Panc1 (cell line): ENCODE data around the gene EDRF1. TPM values are rescaled to one million over a fixed set of nuclear protein-coding genes. Genes with fewer than 3 reads are reported as not detected.

Experiments used
- ATAC-seq: fragments of 200-7000 bp; cut with Tn5 transposase; 2 replicates; pipeline ENCODE4 v1.9.1; 2020; ENCODE audit warnings: mild to moderate bottlenecking, moderate library complexity
- BruUV-seq: library from RNA; stranded (reverse); fragments of 400-500 nt; replicated peaks from 2 replicates; lab custom pipeline; 2021; lab: Mats Ljungman, UMichigan
- CTCF ChIA-PET: fragments of 300-600 bp; sonication (Branson Sonifier 250); formaldehyde crosslinking; loops from one replicate; lab custom pipeline; 2022; ENCODE audit warnings: antibody characterized with exemption; lab: Charles Lee
- POLR2A ChIA-PET: fragments of 300-600 bp; sonication (Branson Sonifier 250); formaldehyde crosslinking; loops from one replicate; lab custom pipeline; 2022; ENCODE audit warnings: antibody characterized with exemption; lab: Charles Lee
- DNase-seq: peaks from one replicate; pipeline ENCODE4 v3.0.0-alpha.2; 2010; ENCODE audit warnings: low read depth, low spot score
- H3K27ac ChIP-seq: 2 replicates; pipeline ENCODE4 v1.5.1; 2011; ENCODE audit warnings: mild to moderate bottlenecking, low read length, inconsistent platforms
- H3K27me3 ChIP-seq: fragments of 200-500 bp; sonication (Bioruptor generic); 2 replicates; pipeline ENCODE4 v1.6.0; 2014; ENCODE audit warnings: low read length, inconsistent platforms; ENCODE audit not compliant: control insufficient read depth, insufficient read depth
- H3K36me3 ChIP-seq: fragments of 200-500 bp; sonication (Bioruptor generic); 2 replicates; pipeline ENCODE4 v1.5.1; 2014; ENCODE audit warnings: inconsistent platforms, mild to moderate bottlenecking, low read length, moderate library complexity; ENCODE audit not compliant: control insufficient read depth, insufficient read depth
- H3K4me1 ChIP-seq: 2 replicates; pipeline ENCODE4 v1.5.1; 2011; ENCODE audit warnings: inconsistent platforms, mild to moderate bottlenecking, low read length, moderate library complexity; ENCODE audit not compliant: control insufficient read depth, insufficient read depth
- H3K4me3 ChIP-seq, 2 experiments: 2 replicates each; pipeline ENCODE4 v1.5.1; 2011 to 2012; ENCODE audit warnings: low read depth in 2 of 2, low read length in 2 of 2, mild to moderate bottlenecking in 2 of 2, inconsistent platforms in 1 of 2, moderate library complexity in 1 of 2
- H3K9me3 ChIP-seq: fragments of 200-500 bp; sonication (Bioruptor generic); 2 replicates; pipeline ENCODE4 v1.5.1; 2014; ENCODE audit warnings: low read depth, mild to moderate bottlenecking, inconsistent platforms, low read length, moderate library complexity; ENCODE audit not compliant: control insufficient read depth, insufficient read depth
- CTCF ChIP-seq: fragments of 450-650 bp; IDR thresholded peaks from 2 replicates; pipeline ENCODE4 v1.5.1; 2017; ENCODE audit warnings: mild to moderate bottlenecking
- POLR2AphosphoS5 ChIP-seq: IDR thresholded peaks from 2 replicates; pipeline ENCODE4 v1.6.1; 2012; ENCODE audit warnings: mild to moderate bottlenecking, low read depth, low read length, moderate library complexity
- REST ChIP-seq, 2 experiments: IDR thresholded peaks; 2 replicates each; pipeline ENCODE4 v1.6.1; 2011 to 2012; ENCODE audit warnings: low read depth in 2 of 2, control low read depth in 1 of 2, low read length in 1 of 2, mild to moderate bottlenecking in 1 of 2, moderate library complexity in 1 of 2; ENCODE audit not compliant: insufficient read depth in 1 of 2
- SIN3A ChIP-seq: IDR thresholded peaks from 2 replicates; pipeline ENCODE4 v1.6.1; 2012; ENCODE audit warnings: low read depth, mild to moderate bottlenecking, low read length, moderate library complexity, borderline replicate concordance; ENCODE audit not compliant: insufficient read depth
- TCF7L2 ChIP-seq: IDR thresholded peaks from 2 replicates; pipeline ENCODE4 v1.6.1; 2011; ENCODE audit warnings: mild to moderate bottlenecking, low read depth, low read length, inconsistent platforms
- in situ Hi-C: cut with HindIII; loops from 2 replicates; pipeline ENCODE4 v1.10.0; 2016; ENCODE audit warnings: low sequenced_read_pairs, low pct_unique_long_range_greater_than_20kb
- intact Hi-C: fragments of 100-400 bp; cut with micrococcal nuclease; formaldehyde crosslinking; loops from one replicate; pipeline ENCODE4 v1.10.0; 2022; ENCODE audit not compliant: unreplicated experiment
- total RNA-seq: library from RNA; stranded (reverse); gene quantifications from one replicate; pipeline ENCODE4 v1.2.1, GENCODE V29; 2021; ENCODE audit not compliant: unreplicated experiment

EDRF1 gene
- total RNA-seq, 1 experiment from 2014 or later: 36.3 TPM

- Histone ChIP-seq H3K27me3 (no peaks in the 10 kb centered on the region), H3K9me3 (no peaks in the 10 kb centered on the region), H3K4me3 (no peak overlapping the region), H3K4me1 (no peaks in the 10 kb centered on the region), H3K36me3 (peaks cover 36% of the 10 kb centered on the region), H3K27ac (no peak overlapping the region)
- CTCF ChIA-PET: no interaction called here
- POLR2A ChIA-PET: no interaction called here
- no TSS peak for BruUV-seq
- DNase-seq: no peak
- ATAC-seq: no peak
- in situ Hi-C loops (no loop called here), intact Hi-C loops (no loop called here)
- TF ChIP-seq REST (IDR thresholded peaks at IDR 0.05; ENCODE audit: insufficient read depth in 1 of 2, low read depth in 2 of 2, low read length in 1 of 2): no peak
- no peak for TF ChIP-seq SIN3A
Observed at GRCh38 chr10:125747417-125747816, 27.9 kb downstream of the EDRF1 start.

- Histone ChIP-seq H3K36me3 (peaks cover 39% of the 10 kb centered on the region), H3K4me3 (no peak overlapping the region), H3K9me3 (no peaks in the 10 kb centered on the region), H3K4me1 (no peaks in the 10 kb centered on the region), H3K27me3 (no peaks in the 10 kb centered on the region), H3K27ac (no peak overlapping the region)
- no TSS peak for BruUV-seq
- CTCF ChIA-PET: no interaction called here
- POLR2A ChIA-PET: no interaction called here
- no peak for ATAC-seq
- TF ChIP-seq SIN3A (no peak), POLR2AphosphoS5 (no peak), REST (IDR thresholded peaks at IDR 0.05; ENCODE audit: insufficient read depth in 1 of 2, low read depth in 2 of 2, low read length in 1 of 2) (no peak), TCF7L2 (no peak)
- intact Hi-C loops: no loop called here
- no peak for DNase-seq
- in situ Hi-C loops: no loop called here
Observed at GRCh38 chr10:125756196-125756595, 36.7 kb downstream of the EDRF1 start.

- H3K9me3 ChIP-seq: no peaks in the 10 kb centered on the region
- no peaks in the 10 kb centered on the region for H3K4me1 ChIP-seq
- ATAC-seq (no peak), DNase-seq (no peak)
- no peak overlapping the region for H3K4me3 ChIP-seq
- BruUV-seq: no TSS peak
- H3K36me3 ChIP-seq: peaks cover 39% of the 10 kb centered on the region
- CTCF ChIA-PET: no interaction called here
- POLR2A ChIA-PET: no interaction called here
- H3K27me3 ChIP-seq: no peaks in the 10 kb centered on the region
- no peak for TF ChIP-seq SIN3A
- TF ChIP-seq REST (IDR thresholded peaks at IDR 0.05; ENCODE audit: insufficient read depth in 1 of 2, low read depth in 2 of 2, low read length in 1 of 2): no peak
- no peak for TF ChIP-seq TCF7L2
- TF ChIP-seq POLR2AphosphoS5: no peak
- no peak for TF ChIP-seq CTCF
- intact Hi-C loops: no loop called here
- no peak overlapping the region for H3K27ac ChIP-seq
- in situ Hi-C loops: no loop called here
Observed at GRCh38 chr10:125756853-125757487, 37.5 kb downstream of the EDRF1 start.
